ENCODE results near the gene MAPK11.

Gene MAPK11

DNA sequence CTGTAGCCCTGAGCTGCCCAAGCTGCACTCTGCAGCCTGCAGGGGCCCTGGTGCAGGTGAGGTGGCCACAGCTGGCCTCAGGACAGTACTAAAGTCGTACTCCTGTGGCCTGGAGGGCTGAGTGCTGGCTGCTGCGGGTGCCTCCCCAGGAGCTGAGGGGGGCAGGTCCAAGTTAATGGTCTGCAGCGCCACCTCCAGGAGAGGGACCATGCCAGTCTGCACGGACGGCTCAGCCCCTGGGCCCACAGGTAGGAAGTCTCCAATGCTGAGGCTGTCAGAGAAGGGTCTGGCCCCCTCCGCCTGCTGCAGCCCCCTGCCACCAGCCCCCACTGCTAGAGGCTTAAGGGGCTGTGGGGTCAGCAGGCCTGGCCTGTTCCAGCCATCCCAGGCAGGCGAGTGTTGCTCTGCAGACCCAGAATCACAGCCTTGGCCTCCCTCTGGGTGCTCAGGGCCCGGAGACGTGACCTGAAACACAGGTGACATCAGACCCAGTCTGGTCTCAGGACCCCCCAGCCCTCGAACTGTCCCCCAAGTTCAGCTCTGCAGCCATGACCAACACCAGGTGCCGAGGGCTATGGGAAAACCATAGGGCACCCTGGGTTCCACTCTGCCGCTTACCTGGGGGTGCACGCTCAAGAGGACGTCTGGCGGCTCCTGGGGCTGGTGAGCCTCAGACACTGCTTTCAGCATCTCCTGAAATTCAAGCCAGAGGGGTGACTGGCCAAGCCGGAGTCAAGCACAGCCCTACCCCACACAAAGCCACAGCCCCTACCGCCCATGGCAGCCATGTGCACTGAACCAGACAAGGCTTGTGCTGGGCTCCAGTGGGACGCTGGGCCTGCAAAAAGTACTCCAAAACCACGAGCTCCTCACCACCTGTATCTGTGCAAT lies 48.5 kb downstream of the MAPK11 start:
- no peak for DNase-seq

DNA sequence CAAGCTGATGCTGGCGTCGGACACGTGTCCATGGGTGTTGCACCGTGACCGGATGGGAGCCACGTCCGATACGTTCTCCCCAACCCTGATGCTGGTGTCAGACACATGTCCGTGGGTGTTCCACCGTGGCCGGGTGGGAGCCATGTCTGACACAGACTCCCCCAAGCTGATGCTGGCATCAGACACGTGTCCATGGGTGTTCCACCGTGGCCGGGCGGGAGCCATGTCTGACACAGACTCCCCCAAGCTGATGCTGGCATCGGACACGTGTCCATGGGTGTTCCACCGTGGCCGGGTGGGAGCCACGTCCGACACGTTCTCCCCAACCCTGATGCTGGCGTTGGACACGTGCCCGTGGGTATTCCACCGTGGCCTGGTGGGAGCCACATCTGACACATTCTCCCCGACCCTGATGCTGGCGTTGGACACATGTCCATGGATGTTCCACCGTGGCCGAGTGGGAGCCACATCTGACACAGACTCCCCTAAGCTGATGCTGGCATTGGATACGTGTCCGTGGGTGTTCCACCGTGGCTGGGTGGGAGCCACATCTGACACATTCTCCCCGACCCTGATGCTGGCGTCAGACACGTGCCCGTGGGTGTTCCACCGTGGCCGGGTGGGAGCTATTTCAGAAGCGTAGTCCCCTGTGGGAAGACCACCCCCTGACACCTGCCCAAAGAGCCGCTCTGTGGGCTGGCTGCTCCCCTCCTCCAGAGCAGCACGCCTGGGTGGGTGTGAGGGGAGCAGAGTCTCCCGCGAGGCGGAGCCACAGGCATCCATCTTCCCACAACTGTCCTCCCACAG lies 49.4 kb downstream of the MAPK11 start:
- DNase-seq, result no peak

DNA sequence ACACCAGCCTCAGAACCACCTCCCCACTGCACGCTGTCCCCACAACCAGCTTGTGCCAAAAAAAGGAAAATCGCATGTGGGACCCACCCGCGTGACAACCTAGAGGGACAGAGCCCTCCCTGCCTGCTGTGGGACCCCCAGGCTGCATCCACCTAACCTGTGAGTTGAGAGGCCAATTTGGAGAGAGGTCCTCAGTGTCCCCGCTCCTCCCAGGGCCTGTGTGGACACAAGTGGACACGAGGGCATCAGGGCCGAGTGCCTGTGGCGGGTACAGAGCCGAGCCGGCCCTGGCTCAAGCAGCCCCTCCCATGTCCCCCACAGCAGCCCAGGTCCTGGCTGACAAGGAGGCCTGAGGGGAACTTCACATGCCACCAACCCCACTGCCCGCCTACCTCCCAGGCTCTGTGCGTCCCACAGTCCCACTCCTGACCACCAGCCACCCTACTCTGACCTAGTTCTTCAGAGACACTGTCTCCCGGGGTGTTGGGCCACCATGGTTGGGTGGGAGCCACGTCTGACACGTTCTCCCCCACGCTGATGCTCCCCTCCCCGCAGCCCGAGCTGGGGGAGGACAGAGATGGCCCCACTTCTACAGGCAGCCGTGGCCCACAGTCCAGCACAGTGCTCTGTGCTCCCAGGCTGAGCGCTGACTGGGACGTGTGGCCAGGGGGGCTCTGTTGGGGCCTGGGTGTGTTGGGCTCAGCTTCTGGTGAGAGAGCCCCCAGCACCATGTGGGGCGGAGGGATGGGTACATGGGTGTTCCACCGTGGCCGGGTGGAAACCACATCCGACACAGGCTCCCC lies 50.2 kb downstream of the MAPK11 start:
- no peak for DNase-seq

DNA sequence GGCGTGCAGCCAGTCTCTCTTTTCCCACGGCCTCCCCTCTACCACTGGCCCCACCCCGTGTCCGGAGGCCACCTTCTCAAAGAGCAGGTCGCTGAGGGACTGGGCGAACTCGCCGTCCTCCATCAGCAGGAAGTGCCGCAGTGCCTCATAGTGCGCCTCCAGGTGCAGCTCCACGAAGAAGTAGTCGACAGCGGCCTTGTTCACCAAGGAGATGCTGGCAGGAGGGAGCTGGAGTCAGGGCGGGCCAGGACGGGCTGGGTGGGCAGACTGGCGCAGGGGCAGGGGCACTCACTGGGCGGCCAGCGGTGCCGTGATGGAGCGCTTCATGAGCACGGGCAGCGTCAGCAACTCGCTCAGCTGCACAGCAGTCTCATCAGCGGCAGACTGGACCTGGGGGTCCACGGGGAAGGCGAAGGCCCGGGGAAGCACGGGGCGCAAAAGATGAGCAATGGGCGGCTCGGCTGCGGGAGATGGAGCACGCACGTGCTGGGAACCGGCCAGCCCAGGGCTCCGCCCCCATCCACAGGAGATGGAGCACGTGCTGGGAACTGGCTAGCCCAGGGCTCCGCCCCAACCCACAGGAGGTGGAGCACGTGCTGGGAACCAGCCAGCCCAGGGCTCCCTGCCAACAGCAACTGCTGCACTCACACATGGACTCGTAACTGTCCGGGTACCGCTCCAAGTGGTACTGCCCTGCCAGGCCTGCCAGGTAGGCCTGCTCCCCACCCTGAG lies 51.0 kb downstream of the MAPK11 start:
- DNase-seq, result no peak

DNA sequence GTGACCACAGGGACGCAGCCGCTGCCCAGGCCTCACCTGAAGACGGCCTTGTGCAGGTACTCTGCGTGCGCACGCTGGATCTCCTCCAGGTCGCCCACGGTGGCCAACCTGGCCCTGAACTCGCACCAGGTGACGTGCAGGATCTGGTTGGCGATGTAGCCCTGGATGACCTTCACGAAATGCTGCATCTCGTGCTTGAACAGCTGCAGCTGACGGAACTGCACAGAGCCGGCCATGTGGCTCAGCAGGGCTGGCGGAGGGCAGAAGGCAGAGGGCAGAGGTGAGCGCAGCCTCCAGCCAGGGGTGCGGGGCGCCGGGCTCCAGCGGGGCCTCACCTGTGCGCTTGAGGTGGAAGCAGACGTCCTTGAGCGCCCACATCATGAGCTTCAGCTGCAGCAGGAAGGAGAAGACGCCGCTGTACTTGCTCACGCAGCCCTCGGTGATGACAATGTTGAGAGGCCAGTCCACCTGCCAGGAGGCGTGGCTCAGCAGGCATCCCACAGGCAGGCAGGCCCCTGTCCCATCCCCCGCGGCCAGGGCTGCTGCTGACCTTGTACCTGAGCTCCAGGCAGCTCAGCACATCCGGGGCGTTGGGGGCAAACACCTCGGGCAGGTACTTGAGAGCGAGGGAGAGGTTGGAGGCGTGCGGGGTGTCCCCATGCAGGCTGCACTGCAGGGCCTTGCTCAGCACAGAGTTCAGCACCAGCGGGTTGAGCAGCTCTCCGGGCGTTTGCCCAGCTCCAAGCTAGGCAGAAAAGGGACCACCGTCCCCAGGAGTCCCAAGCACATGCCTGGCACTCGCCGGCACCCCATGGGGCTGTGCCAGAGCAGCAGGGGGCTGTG lies 51.8 kb downstream of the MAPK11 start:
- no peak for DNase-seq

DNA sequence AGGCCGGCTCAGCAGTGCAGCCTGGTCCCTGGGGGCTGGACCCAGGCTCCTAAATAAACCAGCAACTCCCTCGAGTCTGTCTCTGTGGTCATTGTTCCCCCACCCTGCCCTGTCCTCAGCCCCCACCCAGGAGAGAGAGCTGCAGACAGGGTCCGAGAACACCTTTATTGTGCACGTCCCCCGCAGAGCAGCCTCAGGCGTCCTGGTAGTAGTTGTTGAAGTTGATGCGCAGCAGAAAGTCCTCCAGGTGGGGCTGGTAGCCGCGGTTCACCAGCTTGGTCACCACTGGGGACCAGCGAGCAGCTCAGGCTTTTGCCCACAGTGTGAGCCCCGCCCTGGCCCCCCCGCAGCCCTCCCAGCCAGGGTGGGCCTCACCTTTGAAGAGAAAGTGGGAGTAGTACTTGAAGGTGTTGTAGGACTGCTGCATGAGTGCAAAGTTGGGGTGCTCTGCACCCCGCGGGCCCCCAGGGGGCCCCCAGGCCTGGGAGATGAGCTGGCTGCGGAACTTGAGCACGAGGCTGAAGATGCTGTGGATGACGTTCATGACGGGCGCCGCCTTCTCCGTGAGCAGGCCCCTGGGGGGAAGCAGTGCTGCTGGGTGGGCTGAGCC lies 52.5 kb downstream of the MAPK11 start:
- DNase-seq, result no peak

DNA sequence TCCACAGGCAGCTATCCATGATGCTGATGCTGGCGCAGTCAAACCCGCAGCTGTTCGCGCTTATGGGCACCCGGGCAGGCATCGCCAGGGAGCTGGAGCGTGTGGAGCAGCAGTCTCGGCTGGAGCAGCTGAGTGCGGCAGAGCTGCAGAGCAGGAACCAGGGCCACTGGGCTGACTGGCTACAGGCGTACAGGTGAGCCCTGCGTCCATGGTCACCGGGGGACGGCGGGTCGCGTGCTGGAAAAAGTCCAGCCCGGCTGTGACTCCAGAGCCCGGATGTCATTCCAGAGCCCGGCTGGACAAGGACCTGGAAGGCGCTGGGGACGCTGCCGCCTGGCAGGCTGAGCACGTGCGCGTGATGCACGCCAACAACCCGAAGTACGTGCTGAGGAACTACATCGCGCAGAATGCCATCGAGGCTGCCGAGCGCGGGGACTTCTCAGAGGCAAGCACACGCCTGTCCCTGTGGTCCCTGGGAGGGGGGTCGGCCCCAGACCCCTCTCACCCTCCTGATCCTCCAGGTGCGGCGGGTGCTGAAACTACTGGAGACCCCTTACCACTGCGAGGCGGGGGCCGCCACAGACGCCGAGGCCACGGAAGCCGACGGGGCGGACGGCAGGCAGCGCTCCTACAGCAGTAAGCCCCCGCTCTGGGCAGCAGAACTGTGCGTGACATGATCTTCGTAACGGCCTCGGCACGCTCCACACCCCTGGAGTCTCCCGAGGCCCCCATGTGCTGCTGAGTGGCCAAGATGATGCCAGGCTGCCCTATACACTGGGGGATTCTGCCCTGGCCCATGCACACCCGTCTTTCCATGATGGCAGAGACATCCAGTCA lies 53.3 kb downstream of the MAPK11 start:
- DNase-seq, result no peak

DNA sequence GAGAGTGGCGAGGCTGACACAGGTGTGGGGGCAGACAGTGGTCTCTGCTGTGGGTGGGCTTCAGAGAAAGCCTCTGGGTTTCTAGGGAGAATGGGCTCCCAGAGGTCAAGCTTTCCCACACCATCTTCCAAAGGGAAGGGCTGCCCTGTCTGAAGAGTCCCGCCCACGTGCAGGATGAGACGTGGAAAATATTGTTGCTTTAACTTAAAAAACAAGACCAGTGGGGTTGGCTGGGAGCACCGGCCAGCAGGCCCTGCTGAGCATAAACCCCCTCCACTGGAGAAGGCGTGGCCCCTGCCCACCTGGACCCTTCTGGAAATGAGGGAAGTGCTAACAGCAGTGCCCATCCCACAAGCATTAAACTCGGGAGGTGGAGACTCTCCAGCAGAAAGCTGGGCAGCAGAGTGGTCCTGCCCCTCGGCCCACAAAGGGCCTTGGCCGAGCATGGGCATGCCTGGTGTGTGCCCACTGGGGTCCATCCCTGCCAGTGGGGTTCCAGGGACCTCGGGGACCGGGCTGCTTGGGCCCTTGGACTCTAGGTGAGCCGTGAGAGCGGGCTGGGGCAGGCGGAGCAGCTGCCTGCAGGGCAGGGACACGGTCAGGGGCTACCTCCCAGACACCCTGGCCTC lies 54.0 kb downstream of the MAPK11 start:
- DNase-seq, result no peak

DNA sequence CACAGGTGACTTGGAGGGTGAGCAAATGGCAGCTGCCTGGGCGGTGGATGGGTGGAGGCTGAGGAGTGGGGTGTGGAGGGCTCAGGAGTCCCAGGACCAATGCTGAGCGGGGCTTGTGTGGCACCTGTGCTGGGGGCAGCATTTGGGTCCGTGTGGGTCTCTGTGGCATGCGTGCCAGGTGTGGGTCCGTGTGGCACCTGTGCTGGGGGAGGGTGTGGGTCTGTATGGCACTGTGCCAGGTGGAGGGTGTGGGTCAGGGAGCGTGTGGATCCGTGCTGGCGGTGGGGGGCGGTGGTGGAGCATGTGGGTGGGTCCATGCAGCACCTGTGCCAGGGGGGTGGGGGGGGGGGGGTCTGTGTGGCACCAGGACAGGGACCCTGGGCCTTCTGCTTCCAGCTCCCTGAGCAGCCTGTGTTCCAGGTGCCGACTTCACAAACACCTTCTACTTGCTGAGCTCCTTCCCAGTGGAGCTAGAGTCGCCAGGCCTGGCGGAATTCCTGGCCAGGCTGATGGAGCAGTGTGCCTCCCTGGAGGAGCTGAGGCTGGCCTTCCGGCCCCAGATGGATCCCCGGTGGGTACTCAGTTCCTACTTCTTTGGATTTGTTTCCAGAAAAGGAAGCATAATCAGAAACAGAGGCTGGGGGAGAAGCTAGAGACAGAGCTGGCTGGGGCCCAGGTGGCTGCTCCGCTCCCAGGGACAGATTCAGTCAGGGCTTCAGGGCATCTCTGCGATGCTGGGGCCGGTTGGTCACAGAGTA lies 54.7 kb downstream of the MAPK11 start:
- DNase-seq, result no peak

Measured in central memory CD4-positive, alpha-beta T cell (primary cell).